K562 (cell line): ENCODE data around the gene TMEM126A. TPM values are rescaled to one million over a fixed set of nuclear protein-coding genes. Genes with fewer than 3 reads are reported as not detected.

Experiments used
- DPF2 ChIP-seq: fragments of 450-650 bp; IDR thresholded peaks from 2 replicates; pipeline ENCODE4 v1.6.1; 2016
- ESRRA ChIP-seq: fragments of 450-650 bp; IDR thresholded peaks from 2 replicates; pipeline ENCODE4 v1.6.1; 2014; ENCODE audit warnings: low read depth, mild to moderate bottlenecking, moderate library complexity, borderline replicate concordance
- ETV5 ChIP-seq: sonication (generic); formaldehyde crosslinking; IDR thresholded peaks from 2 replicates; pipeline ENCODE4 v1.4.0; 2020; ENCODE audit warnings: low read depth, mild to moderate bottlenecking, missing genetic modification reagents
- HLTF ChIP-seq: fragments of 450-650 bp; IDR thresholded peaks from 2 replicates; pipeline ENCODE4 v1.6.1; 2016
- KDM1A ChIP-seq, 2 experiments: fragments of 450-650 bp; IDR thresholded peaks; 2 replicates each; pipeline ENCODE4 v1.6.1; 2016; ENCODE audit warnings: mild to moderate bottlenecking in 2 of 2
- NFE2 ChIP-seq: IDR thresholded peaks from 2 replicates; pipeline ENCODE4 v1.6.1; 2014; ENCODE audit warnings: antibody characterized with exemption, low read depth
- NR4A1 ChIP-seq, 2 experiments: fragments of 250-450 bp in 1 of 2; fragments of 450-650 bp in 1 of 2; sonication (Bioruptor Pico) in 1 of 2; IDR thresholded peaks; 2 replicates each; pipeline versions ENCODE4 v1.4.0 to v1.6.1; 2016 to 2020; ENCODE audit warnings: mild to moderate bottlenecking in 2 of 2, missing compliant biosample characterization in 1 of 2, missing genetic modification characterization in 1 of 2, moderate library complexity in 1 of 2
- PHB ChIP-seq: fragments of 250-450 bp; sonication (Bioruptor Pico); IDR thresholded peaks from 2 replicates; pipeline ENCODE4 v1.5.0; 2021
- RBBP5 ChIP-seq: fragments of 200-600 bp; sonication (generic); IDR thresholded peaks from 2 replicates; pipeline ENCODE4 v1.6.1; 2012; ENCODE audit warnings: borderline replicate concordance, mild to moderate bottlenecking, low read length, control low read depth, inconsistent platforms; ENCODE audit not compliant: insufficient read depth, poor library complexity, severe bottlenecking
- RFX1 ChIP-seq: fragments of 450-650 bp; IDR thresholded peaks from 2 replicates; pipeline ENCODE4 v1.6.1; 2016; ENCODE audit warnings: mild to moderate bottlenecking, moderate library complexity
- SMAD4 ChIP-seq: fragments of 250-450 bp; sonication (Bioruptor Pico); conservative IDR thresholded peaks from 2 replicates; pipeline ENCODE4 v1.8.0; 2021; ENCODE audit warnings: inconsistent platforms, mild to moderate bottlenecking, moderate library complexity
- SMARCA4 ChIP-seq: fragments of 450-650 bp; IDR thresholded peaks from 2 replicates; pipeline ENCODE4 v1.6.1; 2016
- TARDBP ChIP-seq: fragments of 450-650 bp; IDR thresholded peaks from 2 replicates; pipeline ENCODE4 v1.6.1; 2016
- ZBTB1 ChIP-seq: sonication (generic); formaldehyde crosslinking; IDR thresholded peaks from 2 replicates; pipeline ENCODE4 v1.8.1; 2023; ENCODE audit warnings: missing genetic modification reagents, low read depth, mild to moderate bottlenecking, borderline replicate concordance
- ZFP36 ChIP-seq: fragments of 150-350 bp; IDR thresholded peaks from 2 replicates; pipeline ENCODE4 v1.6.1; 2018; ENCODE audit warnings: low read length, low read depth; ENCODE audit not compliant: partially characterized antibody
- ZNF77 ChIP-seq: fragments of 250-450 bp; sonication (Bioruptor Pico); IDR thresholded peaks from 2 replicates; pipeline ENCODE4 v1.5.0; 2020
- polyA plus RNA-seq, 8 experiments: library from polyadenylated mRNA; depleted of rRNA in 4 of 8; stranded (reverse) in 5 of 8; unstranded in 3 of 8; fragments of >200 nt; fragmentation: Nextera tagmentation in 2 of 8; fragmentation: Illumina TruSeq in 1 of 8; extraction: Ambion mirVana in 2 of 8; extraction: Trizol in 1 of 8; gene quantifications; 2 replicates each; pipeline versions ENCODE4 v1.2.1 to v1.2.3, GENCODE V29; 2011 to 2014; ENCODE audit warnings: inconsistent platforms in 1 of 8, missing spikeins in 1 of 8
- total RNA-seq, 7 experiments: library from RNA; depleted of rRNA in 6 of 7; stranded (reverse); fragments of >200 nt in 6 of 7; fragmentation: Illumina TruSeq in 2 of 7; extraction: Trizol in 2 of 7; gene quantifications; 2 replicates each; pipeline versions ENCODE4 v1.2.1 to v1.2.3, GENCODE V29; 2011 to 2021; ENCODE audit warnings: low replicate concordance in 1 of 7
- TF ChIP-seq, protein P1 (sequence below): sonication (generic); formaldehyde crosslinking; IDR thresholded peaks from 2 replicates; pipeline ENCODE4 v1.8.0; 2022; ENCODE audit warnings: missing genetic modification reagents, mild to moderate bottlenecking, moderate library complexity, borderline replicate concordance
- TF ChIP-seq, protein P2 (sequence below): fragments of 450-650 bp; IDR thresholded peaks from 2 replicates; pipeline ENCODE4 v1.6.1; 2014; ENCODE audit warnings: low read depth, mild to moderate bottlenecking, moderate library complexity, borderline replicate concordance
- TF ChIP-seq, protein P3 (sequence below), 2 experiments: fragments of 450-650 bp; conservative IDR thresholded peaks; 2 replicates each; pipeline ENCODE4 v1.6.1; 2017; ENCODE audit warnings: mild to moderate bottlenecking in 2 of 2, moderate library complexity in 2 of 2
- TF ChIP-seq, protein P4 (sequence below), 2 experiments: fragments of 450-650 bp; IDR thresholded peaks; 2 replicates each; pipeline ENCODE4 v1.6.1; 2018; ENCODE audit warnings: mild to moderate bottlenecking in 2 of 2, low read depth in 1 of 2; ENCODE audit not compliant: partially characterized antibody in 2 of 2

The TMEM126A gene
- total and polyA plus RNA-seq, 9 of the 15 experiments (the other 6 are each of a cell fraction or from before 2014, with no cell fraction given) = 19.3 to 154 (median 56.3) TPM

DNA sequence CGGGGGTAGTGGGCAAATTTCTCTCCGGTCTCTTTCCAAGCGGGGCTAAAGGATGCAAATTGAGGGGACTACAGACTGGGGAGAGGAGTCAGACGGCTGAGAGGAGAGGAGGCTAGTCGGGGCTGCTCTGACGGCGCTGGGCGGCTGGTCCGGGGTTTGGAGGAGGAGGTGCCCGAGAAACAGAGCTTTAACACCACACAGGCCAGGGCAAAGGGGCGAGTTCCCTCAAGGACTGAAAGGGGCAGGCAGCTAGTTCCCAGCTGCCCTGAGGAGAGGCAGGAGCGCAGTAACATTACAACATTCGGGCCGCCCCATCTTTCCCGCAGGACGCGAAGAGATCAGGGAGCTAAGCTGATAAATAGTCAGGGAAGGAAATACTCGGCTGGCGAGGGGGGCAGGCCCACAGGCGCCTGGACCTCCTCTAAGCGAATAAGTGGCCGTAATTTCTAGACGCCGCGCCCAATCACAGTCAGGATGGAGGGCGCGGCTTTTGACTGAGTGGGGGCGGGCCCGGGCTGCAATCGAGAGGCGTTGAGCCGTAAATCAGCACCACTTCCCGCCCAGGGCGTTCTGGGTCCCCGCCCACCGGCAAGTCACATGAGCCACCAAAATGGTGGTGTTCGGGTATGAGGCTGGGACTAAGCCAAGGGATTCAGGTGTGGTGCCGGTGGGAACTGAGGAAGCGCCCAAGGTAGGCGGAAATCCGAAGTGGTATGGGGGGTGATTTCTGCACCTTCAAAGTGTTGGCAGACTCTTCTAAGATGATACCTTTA, 19.6 kb upstream of the TMEM126A start, which contains the start of gene TMEM126B (continued):
- TF ChIP-seq ZFP36 = no peak
- TF ChIP-seq DPF2 = no peak; the same call in 1 of the 2 replicates
- TF ChIP-seq ETV5 (CRISPR knock-in tag) = no peak
- no peak for TF ChIP-seq TARDBP
- TF ChIP-seq, protein P1, sequence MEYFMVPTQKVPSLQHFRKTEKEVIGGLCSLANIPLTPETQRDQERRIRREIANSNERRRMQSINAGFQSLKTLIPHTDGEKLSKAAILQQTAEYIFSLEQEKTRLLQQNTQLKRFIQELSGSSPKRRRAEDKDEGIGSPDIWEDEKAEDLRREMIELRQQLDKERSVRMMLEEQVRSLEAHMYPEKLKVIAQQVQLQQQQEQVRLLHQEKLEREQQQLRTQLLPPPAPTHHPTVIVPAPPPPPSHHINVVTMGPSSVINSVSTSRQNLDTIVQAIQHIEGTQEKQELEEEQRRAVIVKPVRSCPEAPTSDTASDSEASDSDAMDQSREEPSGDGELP (CRISPR knock-in tag) = peak; percentile 77
- 0 out of 2 replicates have a peak, but pooled peaks have one; percentile 31 for TF ChIP-seq SMAD4 (CRISPR knock-in tag)
- no peak for TF ChIP-seq ZBTB1 (CRISPR knock-in tag)
- TF ChIP-seq, protein P2, sequence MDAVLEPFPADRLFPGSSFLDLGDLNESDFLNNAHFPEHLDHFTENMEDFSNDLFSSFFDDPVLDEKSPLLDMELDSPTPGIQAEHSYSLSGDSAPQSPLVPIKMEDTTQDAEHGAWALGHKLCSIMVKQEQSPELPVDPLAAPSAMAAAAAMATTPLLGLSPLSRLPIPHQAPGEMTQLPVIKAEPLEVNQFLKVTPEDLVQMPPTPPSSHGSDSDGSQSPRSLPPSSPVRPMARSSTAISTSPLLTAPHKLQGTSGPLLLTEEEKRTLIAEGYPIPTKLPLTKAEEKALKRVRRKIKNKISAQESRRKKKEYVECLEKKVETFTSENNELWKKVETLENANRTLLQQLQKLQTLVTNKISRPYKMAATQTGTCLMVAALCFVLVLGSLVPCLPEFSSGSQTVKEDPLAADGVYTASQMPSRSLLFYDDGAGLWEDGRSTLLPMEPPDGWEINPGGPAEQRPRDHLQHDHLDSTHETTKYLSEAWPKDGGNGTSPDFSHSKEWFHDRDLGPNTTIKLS = peak; percentile 28; the same call in 1 of the 2 replicates
- no peak for TF ChIP-seq PHB (CRISPR knock-in tag)
- TF ChIP-seq, protein P3, sequence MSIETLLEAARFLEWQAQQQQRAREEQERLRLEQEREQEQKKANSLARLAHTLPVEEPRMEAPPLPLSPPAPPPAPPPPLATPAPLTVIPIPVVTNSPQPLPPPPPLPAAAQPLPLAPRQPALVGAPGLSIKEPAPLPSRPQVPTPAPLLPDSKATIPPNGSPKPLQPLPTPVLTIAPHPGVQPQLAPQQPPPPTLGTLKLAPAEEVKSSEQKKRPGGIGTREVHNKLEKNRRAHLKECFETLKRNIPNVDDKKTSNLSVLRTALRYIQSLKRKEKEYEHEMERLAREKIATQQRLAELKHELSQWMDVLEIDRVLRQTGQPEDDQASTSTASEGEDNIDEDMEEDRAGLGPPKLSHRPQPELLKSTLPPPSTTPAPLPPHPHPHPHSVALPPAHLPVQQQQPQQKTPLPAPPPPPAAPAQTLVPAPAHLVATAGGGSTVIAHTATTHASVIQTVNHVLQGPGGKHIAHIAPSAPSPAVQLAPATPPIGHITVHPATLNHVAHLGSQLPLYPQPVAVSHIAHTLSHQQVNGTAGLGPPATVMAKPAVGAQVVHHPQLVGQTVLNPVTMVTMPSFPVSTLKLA (conservative IDR thresholded peaks at IDR 0.05) = peak in 1 of 2 experiments; percentile 76; a peak in 2 of 4 replicates
- TF ChIP-seq, protein P4, sequence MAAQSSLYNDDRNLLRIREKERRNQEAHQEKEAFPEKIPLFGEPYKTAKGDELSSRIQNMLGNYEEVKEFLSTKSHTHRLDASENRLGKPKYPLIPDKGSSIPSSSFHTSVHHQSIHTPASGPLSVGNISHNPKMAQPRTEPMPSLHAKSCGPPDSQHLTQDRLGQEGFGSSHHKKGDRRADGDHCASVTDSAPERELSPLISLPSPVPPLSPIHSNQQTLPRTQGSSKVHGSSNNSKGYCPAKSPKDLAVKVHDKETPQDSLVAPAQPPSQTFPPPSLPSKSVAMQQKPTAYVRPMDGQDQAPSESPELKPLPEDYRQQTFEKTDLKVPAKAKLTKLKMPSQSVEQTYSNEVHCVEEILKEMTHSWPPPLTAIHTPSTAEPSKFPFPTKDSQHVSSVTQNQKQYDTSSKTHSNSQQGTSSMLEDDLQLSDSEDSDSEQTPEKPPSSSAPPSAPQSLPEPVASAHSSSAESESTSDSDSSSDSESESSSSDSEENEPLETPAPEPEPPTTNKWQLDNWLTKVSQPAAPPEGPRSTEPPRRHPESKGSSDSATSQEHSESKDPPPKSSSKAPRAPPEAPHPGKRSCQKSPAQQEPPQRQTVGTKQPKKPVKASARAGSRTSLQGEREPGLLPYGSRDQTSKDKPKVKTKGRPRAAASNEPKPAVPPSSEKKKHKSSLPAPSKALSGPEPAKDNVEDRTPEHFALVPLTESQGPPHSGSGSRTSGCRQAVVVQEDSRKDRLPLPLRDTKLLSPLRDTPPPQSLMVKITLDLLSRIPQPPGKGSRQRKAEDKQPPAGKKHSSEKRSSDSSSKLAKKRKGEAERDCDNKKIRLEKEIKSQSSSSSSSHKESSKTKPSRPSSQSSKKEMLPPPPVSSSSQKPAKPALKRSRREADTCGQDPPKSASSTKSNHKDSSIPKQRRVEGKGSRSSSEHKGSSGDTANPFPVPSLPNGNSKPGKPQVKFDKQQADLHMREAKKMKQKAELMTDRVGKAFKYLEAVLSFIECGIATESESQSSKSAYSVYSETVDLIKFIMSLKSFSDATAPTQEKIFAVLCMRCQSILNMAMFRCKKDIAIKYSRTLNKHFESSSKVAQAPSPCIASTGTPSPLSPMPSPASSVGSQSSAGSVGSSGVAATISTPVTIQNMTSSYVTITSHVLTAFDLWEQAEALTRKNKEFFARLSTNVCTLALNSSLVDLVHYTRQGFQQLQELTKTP (IDR thresholded peaks at IDR 0.05; ENCODE audit: low read depth in 1 of 2, partially characterized antibody in 2 of 2) = peak; percentile 27 to 80
- TF ChIP-seq KDM1A (IDR thresholded peaks at IDR 0.05) = no peak
- peak; percentile 65 for TF ChIP-seq RBBP5
- peak; percentile 66; the same call in 1 of the 2 replicates for TF ChIP-seq HLTF
- TF ChIP-seq SMARCA4 = no peak; the same call in none of the 2 replicates
- no peak for TF ChIP-seq ZNF77 (CRISPR knock-in tag)
- no peak; the same call in 1 of the 2 replicates for TF ChIP-seq ESRRA
- no peak for TF ChIP-seq NR4A1 (CRISPR knock-in tag; IDR thresholded peaks at IDR 0.05)
- TF ChIP-seq NR4A1 (tag; IDR thresholded peaks at IDR 0.05) = no peak
- TF ChIP-seq NFE2 = no peak
- TF ChIP-seq RFX1 = no peak
